GM15510 (cell line): ENCODE results near the gene DIPK1B.

ENCODE experiments used
- POLR2A ChIP-seq: IDR thresholded peaks from 3 replicates; pipeline ENCODE4 v1.6.1; 2011; ENCODE audit warnings: borderline replicate concordance; ENCODE audit not compliant: insufficient read length; ENCODE audit errors: extremely low read depth

The DIPK1B gene

GRCh38 chr9:136740971-136741882, 28.9 kb downstream of the DIPK1B start:
- TF ChIP-seq POLR2A, result no peak

GRCh38 chr9:136741883-136742571, 29.7 kb downstream of the DIPK1B start:
- no peak for TF ChIP-seq POLR2A

- TF ChIP-seq POLR2A, result no peak
Measured at GRCh38 chr9:136742591-136743391, 30.4 kb downstream of the DIPK1B start, which contains the start of gene LCN10. Gene LCN10, minus strand, starts transcription at chr9:136742940. Its CDS starts 37 bp downstream, at chr9:136742903.

GRCh38 chr9:136743639-136744211, 31.4 kb downstream of the DIPK1B start:
- TF ChIP-seq POLR2A, result no peak

- TF ChIP-seq POLR2A, result no peak
Measured at GRCh38 chr9:136744773-136745172, 32.4 kb downstream of the DIPK1B start.

- no peak for TF ChIP-seq POLR2A
Measured at GRCh38 chr9:136745389-136746154, 33.2 kb downstream of the DIPK1B start.

- no peak for TF ChIP-seq POLR2A
Measured at GRCh38 chr9:136746155-136746490, 33.8 kb downstream of the DIPK1B start.

GRCh38 chr9:136746621-136747020, 34.2 kb downstream of the DIPK1B start:
- TF ChIP-seq POLR2A, result no peak

GRCh38 chr9:136747161-136748060, 35.0 kb downstream of the DIPK1B start:
- TF ChIP-seq POLR2A, result no peak

GRCh38 chr9:136748201-136748600, 35.8 kb downstream of the DIPK1B start, which contains the start of gene LCN6:
Gene LCN6, minus strand, starts transcription at chr9:136748525. Its CDS starts 42 bp downstream, at chr9:136748483.
- no peak for TF ChIP-seq POLR2A

GRCh38 chr9:136748666-136749611, 36.6 kb downstream of the DIPK1B start:
- TF ChIP-seq POLR2A, result no peak

- TF ChIP-seq POLR2A, result no peak
Measured at GRCh38 chr9:136750526-136750925, 38.2 kb downstream of the DIPK1B start.

- no peak for TF ChIP-seq POLR2A
Measured at GRCh38 chr9:136751244-136751643, 38.9 kb downstream of the DIPK1B start.
